GM23248 (cell line): Measurements from ENCODE around the gene ADGRG1. TPM values are rescaled to one million over a fixed set of nuclear protein-coding genes. Genes with fewer than 3 reads are reported as not detected.

Experiments used
- DNase-seq: peaks from one replicate; pipeline ENCODE4 v3.0.0-alpha.2; 2015
- H2AFZ ChIP-seq: fragments of 200-600 bp; sonication (generic); 2 replicates; pipeline ENCODE4 v1.6.1; 2016; ENCODE audit warnings: antibody characterized with exemption
- H3F3A ChIP-seq: fragments of 200-600 bp; sonication (generic); 2 replicates; pipeline ENCODE4 v1.6.1; 2016; ENCODE audit warnings: mild to moderate bottlenecking, antibody characterized with exemption, mixed run types; ENCODE audit not compliant: insufficient read depth
- H3K27ac ChIP-seq: fragments of 200-600 bp; sonication (generic); 2 replicates; pipeline ENCODE4 v1.5.1; 2016; ENCODE audit warnings: mild to moderate bottlenecking
- H3K27me3 ChIP-seq: fragments of 200-600 bp; sonication (generic); replicated peaks from 2 replicates; pipeline ENCODE4 v1.6.1; 2016; ENCODE audit warnings: mild to moderate bottlenecking; ENCODE audit not compliant: insufficient read depth
- H3K36me3 ChIP-seq: fragments of 200-600 bp; sonication (generic); 2 replicates; pipeline ENCODE4 v1.6.1; 2016; ENCODE audit warnings: low read depth, mild to moderate bottlenecking
- H3K4me1 ChIP-seq: fragments of 200-600 bp; sonication (generic); 2 replicates; pipeline ENCODE4 v1.6.1; 2016; ENCODE audit warnings: mild to moderate bottlenecking; ENCODE audit not compliant: insufficient read depth
- H3K4me2 ChIP-seq: fragments of 200-600 bp; sonication (generic); one replicate; pipeline ENCODE4 v1.6.1; 2016; ENCODE audit warnings: mild to moderate bottlenecking; ENCODE audit not compliant: unreplicated experiment
- H3K4me3 ChIP-seq: fragments of 200-600 bp; sonication (generic); 2 replicates; pipeline ENCODE4 v1.5.1; 2016; ENCODE audit warnings: mild to moderate bottlenecking
- H3K79me2 ChIP-seq: fragments of 200-600 bp; sonication (generic); 2 replicates; pipeline ENCODE4 v1.6.1; 2016; ENCODE audit warnings: mild to moderate bottlenecking; ENCODE audit not compliant: insufficient read depth
- H3K9ac ChIP-seq: fragments of 200-600 bp; sonication (generic); 2 replicates; pipeline ENCODE4 v1.6.1; 2016; ENCODE audit warnings: mild to moderate bottlenecking
- H3K9me2 ChIP-seq: fragments of 200-600 bp; sonication (generic); 2 replicates; pipeline ENCODE4 v1.6.1; 2016; ENCODE audit warnings: mixed run types, mild to moderate bottlenecking, moderate library complexity; ENCODE audit not compliant: insufficient read depth
- H3K9me3 ChIP-seq: fragments of 200-600 bp; sonication (generic); one replicate; pipeline ENCODE4 v1.6.1; 2017; ENCODE audit warnings: low read depth
- H4K20me1 ChIP-seq: fragments of 200-600 bp; sonication (generic); 2 replicates; pipeline ENCODE4 v1.6.0; 2016; ENCODE audit not compliant: insufficient read depth
- EZH2 ChIP-seq: fragments of 200-600 bp; sonication (generic); IDR thresholded peaks from 2 replicates; pipeline ENCODE4 v1.6.1; 2018; ENCODE audit warnings: antibody characterized with exemption, mild to moderate bottlenecking; ENCODE audit not compliant: insufficient read depth, poor library complexity, severe bottlenecking
- EZH2phosphoT487 ChIP-seq: fragments of 200-600 bp; sonication (generic); IDR thresholded peaks from 2 replicates; pipeline ENCODE4 v1.6.1; 2018; ENCODE audit warnings: antibody characterized with exemption, moderate library complexity, mild to moderate bottlenecking, low read depth; ENCODE audit not compliant: insufficient read depth
- WGBS, 2 experiments: methylation state at CpG; one replicate each; pipeline ENCODE4 v1.1.6; 2015 to 2017; ENCODE audit warnings: low lambda C conversion rate in 2 of 2, low coverage in 1 of 2; ENCODE audit errors: missing lambda C conversion rate in 2 of 2; 5-methylcytosine and 5-hydroxymethylcytosine counted together
- in situ Hi-C: fragments of 300-500 bp; cut with MboI; formaldehyde crosslinking; loops from 2 replicates; pipeline ENCODE4 v1.15.0; 2020
- polyA plus RNA-seq: library from polyadenylated mRNA; unstranded; fragments of >200 nt; fragmentation: Nextera tagmentation; extraction: Ambion mirVana; gene quantifications from 2 replicates; pipeline ENCODE4 v1.2.1, GENCODE V29; 2016
- total RNA-seq: library from RNA; depleted of rRNA; stranded (reverse); fragments of >200 nt; shearing (Covaris generic); gene quantifications from 2 replicates; pipeline ENCODE4 v1.2.3, GENCODE V29; 2014

The ADGRG1 gene
- total and polyA plus RNA-seq, 2 experiments from 2014 or later: 0.54 to 0.58 TPM

GRCh38 chr16:57614944-57615343, 13.5 kb upstream of the ADGRG1 start:
- 0 out of 2 replicates have a peak, but pooled peaks cover 5% of the 10 kb centered on the region for H3K4me1 ChIP-seq
- H3K79me2 ChIP-seq: no peaks in the 10 kb centered on the region
- no peaks in the 10 kb centered on the region for H3K9me2 ChIP-seq
- no peaks in the 10 kb centered on the region; the same call in 1 of the 2 replicates for H3F3A ChIP-seq
- H3K4me3 ChIP-seq: no peak overlapping the region
- no peak overlapping the region for H3K4me2 ChIP-seq
- WGBS, 2 experiments: 93 to 94% methylated on average over 9 of the region's 9 CpGs
- H3K27ac ChIP-seq: no peak overlapping the region
- TF ChIP-seq EZH2 (no peak), EZH2phosphoT487 (no peak)
- H3K27me3 ChIP-seq: no peaks in the 10 kb centered on the region
- DNase-seq: no peak
- no peak overlapping the region for H3K9ac ChIP-seq
- no peak overlapping the region for H2AFZ ChIP-seq
- in situ Hi-C loops: no loop called here
- no peaks in the 10 kb centered on the region for H3K36me3 ChIP-seq
- no peaks in the 10 kb centered on the region for H4K20me1 ChIP-seq
- no peaks in the 10 kb centered on the region for H3K9me3 ChIP-seq

DNA sequence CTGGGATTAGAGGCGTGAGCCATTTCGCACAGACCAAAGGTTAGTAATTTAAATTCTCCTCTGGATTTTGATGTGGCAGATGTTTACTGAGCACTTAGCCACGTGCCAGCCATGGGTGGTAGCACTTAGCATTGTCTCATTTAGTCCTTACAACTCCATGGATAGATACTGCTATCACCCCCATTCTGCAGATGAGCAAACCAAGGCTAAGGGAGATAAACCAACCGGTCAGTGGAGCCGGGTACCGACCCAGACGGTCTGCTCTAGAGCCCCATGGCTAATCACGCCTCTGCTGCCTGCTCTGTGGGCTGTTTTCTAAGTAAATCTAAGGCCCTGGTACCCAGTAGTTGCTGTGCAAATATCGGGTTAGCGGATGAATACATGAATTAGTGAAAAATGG, 12.6 kb upstream of the ADGRG1 start:
- Histone ChIP-seq H3K36me3 (no peaks in the 10 kb centered on the region), H3F3A (no peaks in the 10 kb centered on the region; the same call in 1 of the 2 replicates), H3K4me2 (no peak overlapping the region), H4K20me1 (no peaks in the 10 kb centered on the region), H3K9me2 (no peaks in the 10 kb centered on the region), H3K27me3 (no peaks in the 10 kb centered on the region), H3K9me3 (no peaks in the 10 kb centered on the region), H3K9ac (no peak overlapping the region), H3K79me2 (no peaks in the 10 kb centered on the region), H3K27ac (no peak overlapping the region), H2AFZ (no peak overlapping the region), H3K4me3 (no peak overlapping the region), H3K4me1 (0 out of 2 replicates have a peak, but pooled peaks cover 5% of the 10 kb centered on the region)
- no peak for DNase-seq
- in situ Hi-C loops: no loop called here
- WGBS, 2 experiments: 90 to 91% methylated on average over 10 of the region's 10 CpGs
- TF ChIP-seq EZH2phosphoT487: no peak
- no peak for TF ChIP-seq EZH2

GRCh38 chr16:57616241-57616640, 12.2 kb upstream of the ADGRG1 start:
- Histone ChIP-seq H3K9me2 (no peaks in the 10 kb centered on the region), H3K4me2 (no peak overlapping the region), H3K36me3 (no peaks in the 10 kb centered on the region), H2AFZ (no peak overlapping the region), H3K4me1 (0 out of 2 replicates have a peak, but pooled peaks cover under 1% of the 10 kb centered on the region), H3K4me3 (no peak overlapping the region), H3K27me3 (no peaks in the 10 kb centered on the region), H3K27ac (no peak overlapping the region), H3K9me3 (no peaks in the 10 kb centered on the region), H4K20me1 (no peaks in the 10 kb centered on the region), H3K9ac (no peak overlapping the region), H3K79me2 (no peaks in the 10 kb centered on the region), H3F3A (no peaks in the 10 kb centered on the region; the same call in 1 of the 2 replicates)
- WGBS, 2 experiments: 76 to 87% methylated on average over 7 of the region's 7 CpGs
- no peak for DNase-seq
- in situ Hi-C loops: no loop called here
- TF ChIP-seq EZH2phosphoT487 (no peak), EZH2 (no peak)

DNA sequence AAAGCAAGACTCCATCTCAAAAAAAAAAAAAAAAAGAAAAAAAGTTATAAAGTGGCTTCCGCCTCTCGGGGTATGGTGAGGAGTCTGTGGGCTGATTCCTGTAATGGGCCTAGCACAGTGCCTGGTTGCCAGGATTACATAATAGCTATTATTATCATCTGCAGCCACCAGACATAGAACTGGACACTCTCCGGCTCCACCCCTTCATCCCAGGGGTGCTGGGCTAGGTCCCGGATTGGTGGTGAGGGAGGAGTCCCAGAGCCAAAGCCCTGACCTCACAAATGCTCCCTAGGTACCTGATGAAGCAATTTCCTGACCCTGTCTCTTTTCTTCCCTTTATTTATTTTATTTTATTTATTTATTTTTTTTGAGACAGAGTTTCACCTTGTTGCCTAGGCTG, 11.6 kb upstream of the ADGRG1 start:
- Histone ChIP-seq H3K4me3 (no peak overlapping the region), H3K9me2 (no peaks in the 10 kb centered on the region), H4K20me1 (no peaks in the 10 kb centered on the region), H3K4me1 (no peaks in the 10 kb centered on the region), H3K36me3 (no peaks in the 10 kb centered on the region), H3K4me2 (no peak overlapping the region), H3F3A (no peaks in the 10 kb centered on the region), H3K27ac (no peak overlapping the region), H2AFZ (no peak overlapping the region), H3K79me2 (no peaks in the 10 kb centered on the region), H3K9ac (no peak overlapping the region), H3K27me3 (no peaks in the 10 kb centered on the region), H3K9me3 (no peaks in the 10 kb centered on the region)
- WGBS, 2 experiments: 82 to 87% methylated on average over 4 of the region's 4 CpGs
- DNase-seq: no peak
- in situ Hi-C loops: no loop called here
- TF ChIP-seq EZH2: no peak

- Histone ChIP-seq H3K4me2 (no peak overlapping the region), H3K4me1 (no peaks in the 10 kb centered on the region), H3K9me2 (no peaks in the 10 kb centered on the region), H3K36me3 (no peaks in the 10 kb centered on the region), H3K9me3 (no peaks in the 10 kb centered on the region), H3K79me2 (no peaks in the 10 kb centered on the region), H3K27me3 (no peaks in the 10 kb centered on the region), H4K20me1 (no peaks in the 10 kb centered on the region), H3K9ac (no peak overlapping the region), H3F3A (no peaks in the 10 kb centered on the region), H3K27ac (no peak overlapping the region), H2AFZ (no peak overlapping the region), H3K4me3 (no peak overlapping the region)
- DNase-seq: no peak
- TF ChIP-seq EZH2phosphoT487 (no peak), EZH2 (no peak)
- WGBS, 2 experiments: 87 to 89% methylated on average over 7 to 8 of the region's 8 CpGs
- in situ Hi-C loops: no loop called here
Observed at GRCh38 chr16:57617604-57618111, 10.8 kb upstream of the ADGRG1 start.
